Activated CD8-positive, alpha-beta T cell treated with anti-CD3 and anti-CD28 coated beads for 36 hours (primary cell): Measurements from ENCODE around the gene FBP2. TPM values are rescaled to one million over a fixed set of nuclear protein-coding genes. Genes with fewer than 3 reads are reported as not detected.
"Not testable (repeated sequence)": the region's sequence is repeated elsewhere in the genome, so short reads cannot be mapped to it uniquely, and the experiment has no call there.

ENCODE experiments used
- ATAC-seq: fragments of 200-7000 bp; cut with Tn5 transposase; one replicate; pipeline ENCODE4 v1.10.0; 2021; ENCODE audit warnings: mild to moderate bottlenecking, moderate library complexity
- CTCF ChIA-PET: fragments of 350-600 bp; sonication (Branson Sonifier 250); formaldehyde crosslinking; loops from one replicate; lab custom pipeline; 2021; ENCODE audit warnings: antibody characterized with exemption; lab: Charles Lee
- POLR2A ChIA-PET: fragments of 350-600 bp; sonication (Branson Sonifier 250); formaldehyde crosslinking; loops from one replicate; lab custom pipeline; 2021; ENCODE audit warnings: antibody characterized with exemption; lab: Charles Lee
- DNase-seq: peaks from one replicate; pipeline ENCODE4 v3.0.0-alpha.2; 2020
- H3K27ac Mint-ChIP-seq: one replicate; pipeline ENCODE4 v1.8.0; 2021; ENCODE audit warnings: mild to moderate bottlenecking, mixed read lengths
- H3K27me3 Mint-ChIP-seq: one replicate; pipeline ENCODE4 v1.8.0; 2021; ENCODE audit warnings: mixed read lengths
- H3K36me3 Mint-ChIP-seq: one replicate; pipeline ENCODE4 v1.8.0; 2021; ENCODE audit warnings: low read depth, mixed read lengths
- H3K4me1 Mint-ChIP-seq: one replicate; pipeline ENCODE4 v1.8.0; 2021; ENCODE audit warnings: low read depth, mixed read lengths
- H3K4me3 Mint-ChIP-seq: one replicate; pipeline ENCODE4 v1.8.0; 2021; ENCODE audit warnings: mild to moderate bottlenecking, moderate library complexity, mixed read lengths
- H3K9me3 Mint-ChIP-seq: one replicate; pipeline ENCODE4 v1.8.0; 2021; ENCODE audit warnings: mixed read lengths
- CTCF ChIP-seq: fragments of 200-600 bp; IDR thresholded peaks from one replicate; pipeline ENCODE4 v1.8.0; 2022; ENCODE audit warnings: antibody characterized with exemption, mild to moderate bottlenecking
- intact Hi-C: fragments of 100-400 bp; cut with micrococcal nuclease; formaldehyde crosslinking; loops from one replicate; pipeline ENCODE4 v1.10.0; 2022
- total RNA-seq, 2 experiments: library from RNA; stranded (reverse); gene quantifications; one replicate each; pipeline ENCODE4 v1.2.3, GENCODE V29; 2021

The FBP2 gene
- total RNA-seq, 2 experiments from 2014 or later = not detected

GRCh38 chr9:94567271-94567670, 26.4 kb downstream of the FBP2 start:
- ChIA-PET POLR2A (no interaction called here), CTCF (no interaction called here)
- no peaks in the 10 kb centered on the region for H3K36me3 Mint-ChIP-seq
- intact Hi-C loops = no loop called here
- H3K4me3 Mint-ChIP-seq = no peak overlapping the region
- DNase-seq (no peak), ATAC-seq (no peak)
- H3K27me3 Mint-ChIP-seq = peaks cover 6% of the 10 kb centered on the region
- no peaks in the 10 kb centered on the region for H3K4me1 Mint-ChIP-seq
- TF ChIP-seq CTCF = no peak
- H3K9me3 Mint-ChIP-seq = peaks cover 2% of the 10 kb centered on the region
- H3K27ac Mint-ChIP-seq = no peak overlapping the region

GRCh38 chr9:94566550-94566949, 27.1 kb downstream of the FBP2 start:
- DNase-seq = no peak
- Mint-ChIP-seq H3K4me3 (no peak overlapping the region), H3K27me3 (peaks cover 6% of the 10 kb centered on the region), H3K27ac (no peak overlapping the region), H3K9me3 (peaks cover 2% of the 10 kb centered on the region), H3K36me3 (no peaks in the 10 kb centered on the region), H3K4me1 (no peaks in the 10 kb centered on the region)
- intact Hi-C loops = no loop called here
- no peak for ATAC-seq
- ChIA-PET POLR2A (no interaction called here), CTCF (no interaction called here)
- no peak for TF ChIP-seq CTCF

- H3K27ac Mint-ChIP-seq, intact Hi-C loops, ATAC-seq, H3K4me1 Mint-ChIP-seq, CTCF ChIA-PET, H3K4me3 Mint-ChIP-seq, H3K27me3 Mint-ChIP-seq, DNase-seq, H3K9me3 Mint-ChIP-seq, H3K36me3 Mint-ChIP-seq, POLR2A ChIA-PET: not testable (repeated sequence)
These were observed 29.3 kb downstream of the FBP2 start for GRCh38 chr9:94564279-94564678.

GRCh38 chr9:94563548-94563947, 30.1 kb downstream of the FBP2 start:
- TF ChIP-seq CTCF = no peak
- H3K27ac Mint-ChIP-seq = no peak overlapping the region
- intact Hi-C loops = no loop called here
- DNase-seq (no peak), ATAC-seq (no peak)
- peaks cover 2% of the 10 kb centered on the region for H3K9me3 Mint-ChIP-seq
- H3K4me1 Mint-ChIP-seq = no peaks in the 10 kb centered on the region
- POLR2A ChIA-PET = no interaction called here
- H3K27me3 Mint-ChIP-seq = peaks cover 7% of the 10 kb centered on the region
- H3K36me3 Mint-ChIP-seq = no peaks in the 10 kb centered on the region
- no peak overlapping the region for H3K4me3 Mint-ChIP-seq
- CTCF ChIA-PET = no interaction called here

- ChIA-PET POLR2A (no interaction called here), CTCF (no interaction called here)
- Mint-ChIP-seq H3K36me3 (no peaks in the 10 kb centered on the region), H3K9me3 (peaks cover 2% of the 10 kb centered on the region), H3K4me1 (no peaks in the 10 kb centered on the region), H3K4me3 (no peak overlapping the region), H3K27me3 (peaks cover 7% of the 10 kb centered on the region), H3K27ac (no peak overlapping the region)
- intact Hi-C loops = no loop called here
- TF ChIP-seq CTCF = no peak
- ATAC-seq = peak; percentile 39
- DNase-seq = peak; percentile 20
These were observed 33.4 kb downstream of the FBP2 start for GRCh38 chr9:94560237-94560636.

GRCh38 chr9:94557376-94557775, 36.2 kb downstream of the FBP2 start:
- Mint-ChIP-seq H3K9me3 (no peaks in the 10 kb centered on the region), H3K4me3 (no peak overlapping the region), H3K4me1 (no peaks in the 10 kb centered on the region), H3K36me3 (no peaks in the 10 kb centered on the region), H3K27me3 (peaks cover 1% of the 10 kb centered on the region), H3K27ac (no peak overlapping the region)
- ChIA-PET CTCF (no interaction called here), POLR2A (no interaction called here)
- DNase-seq (no peak), ATAC-seq (no peak)
- TF ChIP-seq CTCF = no peak
- intact Hi-C loops = no loop called here
